RWPE1 (cell line): ENCODE data around the gene SHC1.

Experiments
- CTCF ChIA-PET: fragments of 350-600 bp; sonication (Branson Sonifier 250); formaldehyde crosslinking; extraction: SDS; loops from one replicate; lab custom pipeline; 2021; lab: Yijun Ruan, JAX
- POLR2A ChIA-PET: fragments of 400-600 bp; formaldehyde crosslinking; extraction: SDS; loops from one replicate; lab custom pipeline; 2020; ENCODE audit warnings: antibody characterized with exemption; ENCODE audit not compliant: low non-redundant PET; lab: Yijun Ruan, JAX
- DNase-seq: peaks from one replicate; pipeline ENCODE4 v3.0.0; 2012; ENCODE audit warnings: low spot score
- H3K27ac ChIP-seq: fragments of 450-650 bp; 2 replicates; pipeline ENCODE4 v1.5.1; 2017
- CTCF ChIP-seq: fragments of 450-650 bp; conservative IDR thresholded peaks from 2 replicates; pipeline ENCODE4 v1.5.1; 2017; ENCODE audit warnings: low read depth, mild to moderate bottlenecking

The SHC1 gene

GRCh38 chr1:154955718-154956543, 14.6 kb downstream of the SHC1 start, which contains the start of gene PBXIP1:
Gene PBXIP1, minus strand, starts transcription at chr1:154956099. Its CDS starts 2,378 bp downstream, at chr1:154953721.
- peak; percentile 52 for TF ChIP-seq CTCF
- POLR2A ChIA-PET = interaction anchor here (0.6 to 0.7 kb wide), 3 partner anchors 10 to 29 kb away, joined by 3 to 4 read pairs (median 3); partner anchors contain the start of gene SHC1

DNA sequence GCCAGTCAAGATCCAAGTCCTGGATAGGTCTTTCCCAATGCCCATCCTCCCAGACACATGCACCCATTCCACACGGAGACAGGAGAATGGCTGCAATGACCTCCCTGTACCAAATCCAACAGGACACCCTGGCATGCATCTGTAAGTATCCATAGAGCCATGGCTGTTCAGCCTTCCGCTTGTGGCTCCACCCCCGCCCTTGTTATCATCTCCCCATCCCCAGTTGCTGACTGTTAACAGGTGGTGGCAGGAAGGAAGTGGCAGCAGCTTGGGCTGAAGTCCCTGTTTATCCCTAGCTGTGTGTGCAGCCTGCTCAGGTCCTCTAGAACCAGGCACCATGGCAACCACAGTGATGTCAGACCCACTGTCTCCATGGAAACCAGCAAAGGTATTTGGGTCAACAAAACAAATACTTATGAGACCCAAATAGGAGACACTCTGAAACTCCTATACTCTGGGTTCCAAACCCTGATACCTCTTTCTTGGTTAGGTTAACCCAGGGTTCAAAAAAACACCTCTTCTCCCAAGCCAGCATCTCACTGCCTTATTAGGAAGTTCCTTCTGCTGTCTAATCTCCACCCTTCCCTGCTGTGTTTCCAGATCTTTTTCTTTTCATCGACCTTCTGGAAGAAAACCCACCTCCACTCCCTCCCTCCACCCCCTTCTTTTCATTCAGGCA, 15.4 kb downstream of the SHC1 start:
- TF ChIP-seq CTCF = no peak
- ChIA-PET POLR2A (interaction anchor here (0.6 to 0.7 kb wide), 3 partner anchors 9 to 30 kb away, joined by 3 to 4 read pairs (median 3); partner anchors contain the start of gene SHC1), CTCF (interaction anchor here (0.7 to 1.3 kb wide), 3 partner anchors 38 to 137 kb away, joined by 3 to 4 read pairs (median 4); partner anchors contain the start of gene LENEP)
- DNase-seq = no peak
- peak overlapping the region; percentile 80 for H3K27ac ChIP-seq

More at GRCh38 chr1:154955718-154956543, 14.6 kb downstream of the SHC1 start, which contains the start of gene PBXIP1:
- DNase-seq = peak; percentile 98
- H3K27ac ChIP-seq = peak within 1 kb of the TSS; percentile 80
- CTCF ChIA-PET = interaction anchor here (0.7 to 1.3 kb wide), 5 partner anchors 34 to 136 kb away, joined by 3 to 5 read pairs (median 4); partner anchors contain the start of gene LENEP

DNA sequence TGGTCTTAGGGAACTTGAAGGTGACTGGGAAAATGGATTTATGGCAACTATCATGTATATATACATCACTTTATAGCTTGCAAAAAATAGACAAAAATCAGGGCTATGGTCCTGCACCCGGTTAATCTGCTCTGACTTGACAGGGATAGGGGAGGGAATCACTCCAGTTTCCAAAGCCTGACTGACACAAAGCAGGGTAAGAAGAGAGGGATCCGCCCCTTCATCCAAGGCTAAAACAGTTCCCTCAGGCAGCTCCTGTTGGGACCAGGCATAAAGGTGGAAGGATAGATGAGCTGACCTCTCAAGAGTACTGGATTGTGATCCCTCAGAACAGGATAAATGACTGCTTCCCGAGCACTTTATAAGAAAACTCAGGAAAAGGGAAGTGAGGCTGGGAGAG, 16.0 kb downstream of the SHC1 start:
- CTCF ChIA-PET = interaction anchor here (0.6 kb wide), 1 partner anchor 1008 kb away, joined by 3 read pairs; the partner anchor contains the start of gene DENND4B
- no peak overlapping the region for H3K27ac ChIP-seq
- no peak for DNase-seq
- no peak for TF ChIP-seq CTCF
- POLR2A ChIA-PET = no interaction called here

- CTCF ChIA-PET = interaction anchor here (0.5 to 0.6 kb wide), 2 partner anchors 22 to 108 kb away, joined by 4 to 5 read pairs; no protein-coding TSS in a partner anchor
- no peak for DNase-seq
- no peak for TF ChIP-seq CTCF
- H3K27ac ChIP-seq = no peak overlapping the region
- POLR2A ChIA-PET = interaction anchor here (0.6 kb wide), 1 partner anchor 31 kb away, joined by 4 read pairs; no protein-coding TSS in a partner anchor
Observed at GRCh38 chr1:154953611-154954038, 16.9 kb downstream of the SHC1 start.

DNA sequence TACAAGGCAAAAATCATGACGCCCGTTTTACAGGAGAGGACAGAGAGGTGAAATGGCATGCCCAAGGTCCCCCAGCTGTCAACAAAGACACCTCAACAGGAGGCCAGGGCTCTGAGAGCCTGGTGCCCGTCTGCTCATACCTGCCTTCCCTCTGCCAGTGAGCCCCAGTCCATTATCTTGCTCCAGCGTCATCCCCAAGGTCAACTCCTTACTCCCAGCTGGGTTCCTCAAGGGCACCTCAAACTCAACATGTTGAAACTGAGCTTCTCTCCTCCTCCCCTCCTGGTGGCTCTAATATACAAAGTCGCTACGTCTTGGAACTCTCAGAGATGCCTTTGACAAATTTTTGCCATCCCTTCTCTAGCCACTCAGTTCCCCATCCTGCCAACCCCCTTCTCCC, 17.9 kb downstream of the SHC1 start:
- no peak for DNase-seq
- ChIA-PET CTCF (no interaction called here), POLR2A (no interaction called here)
- no peak for TF ChIP-seq CTCF
- H3K27ac ChIP-seq = no peak overlapping the region
